HG03175 (cell line): ENCODE data around the gene LRRC63.
A peak's percentile ranks its signal among the peaks of the same experiment; 100 is the strongest.

Source experiments
- ATAC-seq: cut with Tn5 transposase; IDR thresholded peaks from one replicate; pipeline ENCODE4 v1.9.1; 2021; ENCODE audit warnings: mild to moderate bottlenecking, moderate library complexity; ENCODE audit not compliant: unreplicated experiment

LRRC63 gene

DNA sequence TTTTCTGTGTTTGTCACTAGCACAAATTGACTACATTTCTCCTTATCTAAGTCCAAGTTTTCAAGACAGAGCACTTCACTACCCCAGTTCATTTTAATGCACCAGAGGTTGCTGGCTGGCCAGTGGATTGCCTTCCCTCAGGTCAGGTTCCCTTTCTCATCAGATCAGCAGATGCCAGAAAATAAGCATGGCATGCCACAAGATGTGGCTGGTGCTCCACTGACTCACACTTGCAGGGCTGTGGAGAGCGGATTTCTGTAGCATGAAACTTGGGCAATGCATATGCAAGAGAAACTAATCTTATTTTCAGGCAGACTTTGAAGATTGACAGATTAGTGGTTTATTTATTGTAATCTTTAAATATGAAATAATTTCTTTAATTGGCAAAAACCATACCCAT lies 95.8 kb downstream of the LRRC63 start:
- ATAC-seq, result no peak

- ATAC-seq, result no peak
Measured at GRCh38 chr13:46310066-46310465, 98.3 kb downstream of the LRRC63 start.

DNA sequence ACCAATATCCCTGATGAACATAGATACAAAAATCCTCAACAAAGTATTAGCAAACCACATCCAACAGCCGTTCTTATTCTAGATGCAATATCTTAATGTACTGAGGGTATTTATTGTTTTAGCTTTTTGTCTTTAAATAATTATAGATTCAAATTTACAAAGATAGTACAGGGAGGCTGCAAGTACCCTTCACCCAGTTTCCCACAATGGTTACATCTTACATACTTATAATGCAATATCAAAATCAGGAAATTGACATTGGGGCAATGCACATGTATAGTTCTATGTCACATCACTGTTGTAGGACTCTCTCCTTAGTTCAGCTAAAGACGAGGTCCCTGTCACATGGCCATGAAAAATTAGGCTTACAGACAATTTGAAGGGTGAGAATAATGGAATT lies 99.5 kb downstream of the LRRC63 start:
- ATAC-seq, result no peak

DNA sequence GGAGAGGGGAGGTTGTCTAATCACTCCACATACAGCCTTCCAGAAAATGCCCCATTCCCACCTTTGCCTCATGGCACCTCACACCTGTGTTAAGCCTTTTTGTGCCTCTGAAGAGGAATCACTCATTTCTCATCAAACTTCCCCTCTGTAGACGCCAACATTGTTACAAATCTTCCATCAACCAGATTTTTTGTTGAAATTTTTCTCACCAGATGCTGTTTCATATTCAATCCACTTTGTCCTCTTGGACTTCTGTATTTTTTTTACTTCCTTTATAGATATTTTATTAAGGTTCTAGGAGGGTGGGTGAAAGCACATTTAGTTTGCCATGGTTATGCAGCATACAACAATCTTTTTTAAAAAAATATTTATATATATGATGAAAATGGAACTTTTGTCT lies 101.3 kb downstream of the LRRC63 start:
- no peak for ATAC-seq

- no peak for ATAC-seq
Measured at GRCh38 chr13:46313432-46314257, 101.9 kb downstream of the LRRC63 start.

DNA sequence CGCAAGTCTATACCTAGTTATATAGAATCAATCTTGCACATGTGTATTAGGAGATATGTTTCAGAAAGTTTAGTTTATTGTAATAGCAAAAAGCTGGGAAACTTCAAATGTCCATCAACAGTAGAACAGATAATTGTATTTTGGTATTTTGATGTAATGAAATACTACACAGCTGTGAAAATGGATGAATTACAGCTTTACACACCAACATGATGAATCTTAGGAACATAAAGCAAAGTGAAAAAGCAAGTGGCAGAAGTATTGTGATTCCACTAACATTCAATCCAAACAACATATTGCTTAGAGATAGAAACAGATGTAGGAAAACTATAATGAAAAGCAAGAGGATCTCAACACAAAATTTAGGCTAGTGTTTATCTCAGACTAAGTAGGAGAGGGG lies 102.9 kb downstream of the LRRC63 start:
- no peak for ATAC-seq

GRCh38 chr13:46315036-46315435 lies 103.3 kb downstream of the LRRC63 start:
- no peak for ATAC-seq

GRCh38 chr13:46315491-46316075 lies 103.9 kb downstream of the LRRC63 start:
- ATAC-seq, result no peak

DNA sequence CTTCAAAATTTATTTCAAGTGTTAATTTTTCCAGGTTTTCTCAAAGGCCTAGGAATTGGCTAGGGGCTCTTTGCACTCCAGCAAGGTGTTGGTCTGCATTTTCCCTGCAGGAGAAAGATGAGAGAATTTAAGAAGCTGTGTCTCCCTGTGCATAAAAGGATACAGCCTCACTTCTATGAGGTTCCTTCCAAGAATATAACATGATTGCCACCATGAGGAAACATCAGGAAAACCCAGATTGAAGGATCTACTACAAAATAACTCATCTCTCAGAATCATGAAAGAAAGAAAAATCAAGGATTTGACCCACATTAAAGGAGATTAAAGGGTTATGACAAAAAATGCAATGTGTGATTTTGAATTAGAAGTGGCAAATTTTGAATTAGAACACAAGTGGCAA lies 105.4 kb downstream of the LRRC63 start:
- no peak for ATAC-seq

- ATAC-seq, result no peak
Measured at GRCh38 chr13:46318986-46319385, 107.3 kb downstream of the LRRC63 start.

- no peak for ATAC-seq
Measured at GRCh38 chr13:46320406-46320805, 108.7 kb downstream of the LRRC63 start.

- ATAC-seq, result no peak
Measured at GRCh38 chr13:46320821-46321220, 109.1 kb downstream of the LRRC63 start.

DNA sequence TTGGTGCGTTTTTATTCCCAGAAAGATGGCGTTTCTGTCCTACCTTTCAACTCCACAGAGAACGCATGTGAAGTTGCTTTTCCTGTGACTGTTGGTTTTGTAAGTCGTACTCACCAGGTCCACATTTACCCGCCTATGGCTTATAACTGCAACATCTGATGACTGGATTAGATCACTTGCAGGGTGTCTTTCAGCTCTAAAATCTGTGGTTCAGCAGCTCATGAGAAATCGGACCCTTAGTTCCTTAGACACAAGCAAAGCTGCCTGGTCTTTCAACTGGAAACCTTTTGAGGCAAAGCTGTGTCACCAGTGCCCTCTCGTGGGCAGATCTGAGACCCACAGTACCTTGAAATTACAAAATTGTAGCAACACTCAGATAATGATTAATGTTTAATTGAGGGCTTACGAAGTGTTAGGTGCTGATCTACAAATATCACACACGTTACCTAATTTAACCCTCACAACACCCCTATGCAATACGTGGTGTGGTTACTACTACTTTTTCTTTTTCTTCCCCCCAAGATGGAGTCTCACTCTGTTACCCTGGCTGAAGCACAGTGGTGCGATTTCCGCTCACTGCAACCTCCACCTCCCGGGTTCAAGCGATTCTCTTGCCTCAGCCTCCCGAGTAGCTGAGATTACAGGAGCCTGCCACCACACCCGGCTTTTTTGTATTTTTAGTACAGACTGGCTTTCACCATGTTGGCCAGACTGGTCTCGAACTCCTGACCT lies 109.9 kb downstream of the LRRC63 start:
- ATAC-seq, result peak; percentile 74

DNA sequence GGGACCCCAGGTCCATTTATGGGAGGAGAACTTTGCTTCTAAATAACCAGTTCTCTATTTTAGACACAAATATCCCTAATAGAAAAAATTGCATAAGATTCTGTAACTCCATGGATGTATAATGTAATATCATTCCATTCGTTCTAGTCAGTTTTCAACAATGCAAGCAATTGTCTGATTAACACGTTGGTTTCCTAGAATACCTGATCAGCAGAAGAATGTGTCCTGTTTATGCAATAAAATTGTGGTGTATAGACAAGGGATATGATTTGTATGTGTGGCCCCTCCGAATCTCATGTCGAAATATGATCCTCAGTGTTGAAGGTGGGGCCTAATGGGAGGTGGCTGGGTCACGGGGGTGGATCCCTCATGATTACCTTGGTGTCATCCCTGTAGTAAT lies 113.2 kb downstream of the LRRC63 start:
- ATAC-seq, result no peak
